Heart left ventricle (tissue), 13 donors: ENCODE results near the gene KCNN3.

Source experiments
- CTCF ChIP-seq, 12 donors: fragments of 200-600 bp; sonication (generic) in 4 of 12; IDR thresholded peaks; one replicate each; pipeline versions ENCODE4 v1.5.0 to v1.8.0; 2018 to 2022; ENCODE audit warnings: antibody characterized with exemption in 12 of 12, mild to moderate bottlenecking in 5 of 12
- POLR2A ChIP-seq, 2 donors: fragments of 450-650 bp; IDR thresholded peaks; one replicate each; pipeline ENCODE4 v1.6.1; 2017; ENCODE audit warnings: antibody characterized with exemption in 2 of 2, mild to moderate bottlenecking in 2 of 2, moderate library complexity in 2 of 2
- donor health status: ischemic (EF 13 %, LVEDD 7.1; RV severe dilation, severe dysfunction).
- donor health status: DM: no; HTN: yes; CAD: no.
- donor health status: DM: no; HTN: no; CAD: no.
- donor health status: ischemic (EF 25% LVEDD 6.9; RV normal size, moderate dysfunction).
- donor health status: ischemic (EF 25% LVEDD 5.7; RV mildly dilated, moderate dysfunction).
- donor health status: ischemic (EF 35%, LVEDD 5.7; RV mildly dilated, moderate dysfunction).
- donor health status: nonischemic (EF 11% LVEDD 7.7; RV severe dilation, severe dysfunction).
- donor health status: DM: yes; HTN: yes; CAD: no.
- donor health status: PGD.
- donor health status: ischemic (EF 29% LVEDD 5.4; RV normal size, mild dysfunction).
- donor health status: nonischemic (EF 23%, LVEDD 6.1; RV moderate dilation, normal function).

GRCh38 chr1:154881820-154882535 is 11.9 kb upstream of the KCNN3 start:
- TF ChIP-seq CTCF (IDR thresholded peaks at IDR 0.05) (no peak), POLR2A (IDR thresholded peaks at IDR 0.05) (no peak)
